ENCODE measurements around the gene ZNF670. TPM values are rescaled to one million over a fixed set of nuclear protein-coding genes. Genes with fewer than 3 reads are reported as not detected.

Gene ZNF670
- total and polyA plus RNA-seq, 7 donors: 0.63 to 1.6 (median 0.88) TPM

DNA sequence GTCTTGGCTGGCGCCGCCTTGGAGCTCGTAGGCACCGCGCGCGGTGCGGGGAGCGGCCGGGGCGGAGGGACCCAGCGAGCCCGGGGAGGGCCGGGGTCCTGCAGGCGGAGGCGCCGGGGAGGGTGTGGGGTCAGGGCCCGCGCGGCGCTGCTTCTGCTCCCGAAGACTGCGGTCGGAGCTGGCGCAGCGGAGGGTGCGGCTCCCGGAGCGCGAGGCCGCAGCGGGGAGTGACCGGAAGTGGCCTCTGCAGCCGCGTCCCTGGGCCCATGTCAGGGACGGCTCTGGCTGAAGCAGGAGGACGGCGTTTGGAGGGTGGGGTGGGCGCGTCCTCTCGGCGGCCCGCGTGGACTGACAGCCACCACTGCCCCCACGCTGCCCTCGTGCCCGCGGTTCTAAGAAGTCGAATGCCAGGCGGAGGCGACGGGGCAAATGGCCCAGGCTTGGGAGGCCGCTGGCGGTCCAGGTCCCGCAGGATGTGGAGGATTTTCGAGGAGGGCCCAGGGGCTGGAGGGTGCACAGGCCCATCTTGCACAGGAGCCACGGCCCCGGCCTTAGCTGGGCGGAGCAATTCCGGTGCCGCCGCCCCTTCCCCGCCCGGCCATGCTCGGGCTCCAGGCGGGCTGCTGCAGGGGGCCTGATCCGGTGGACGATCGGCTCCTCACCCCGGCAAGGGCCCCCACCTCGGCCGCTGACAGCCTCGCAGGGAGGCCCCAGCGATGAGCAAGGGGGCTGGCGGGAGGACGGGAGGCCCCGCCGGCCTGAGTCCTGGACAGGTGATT, 33.3 kb upstream of the ZNF670 start:
- 1 to 5% (median 2%) methylated on average over 56 to 78 of the region's 78 CpGs for WGBS, 3 donors
- H3K4me3 ChIP-seq: peak overlapping the region; percentile 89
- H3K27ac ChIP-seq: peak overlapping the region; percentile 90
- no peaks in the 10 kb centered on the region for H3K36me3 ChIP-seq (ENCODE audit: insufficient read depth in 1 of 2, low read depth in 1 of 2)
- DNase-seq: peak; percentile 79 to 87
- peak; percentile 90 to 98 (median 94) for ATAC-seq
- H3K9me3 ChIP-seq: no peaks in the 10 kb centered on the region
- no peaks in the 10 kb centered on the region for H3K27me3 ChIP-seq (ENCODE audit: insufficient read depth in 3 of 3, low read length in 2 of 3)
- TF ChIP-seq, protein P1, sequence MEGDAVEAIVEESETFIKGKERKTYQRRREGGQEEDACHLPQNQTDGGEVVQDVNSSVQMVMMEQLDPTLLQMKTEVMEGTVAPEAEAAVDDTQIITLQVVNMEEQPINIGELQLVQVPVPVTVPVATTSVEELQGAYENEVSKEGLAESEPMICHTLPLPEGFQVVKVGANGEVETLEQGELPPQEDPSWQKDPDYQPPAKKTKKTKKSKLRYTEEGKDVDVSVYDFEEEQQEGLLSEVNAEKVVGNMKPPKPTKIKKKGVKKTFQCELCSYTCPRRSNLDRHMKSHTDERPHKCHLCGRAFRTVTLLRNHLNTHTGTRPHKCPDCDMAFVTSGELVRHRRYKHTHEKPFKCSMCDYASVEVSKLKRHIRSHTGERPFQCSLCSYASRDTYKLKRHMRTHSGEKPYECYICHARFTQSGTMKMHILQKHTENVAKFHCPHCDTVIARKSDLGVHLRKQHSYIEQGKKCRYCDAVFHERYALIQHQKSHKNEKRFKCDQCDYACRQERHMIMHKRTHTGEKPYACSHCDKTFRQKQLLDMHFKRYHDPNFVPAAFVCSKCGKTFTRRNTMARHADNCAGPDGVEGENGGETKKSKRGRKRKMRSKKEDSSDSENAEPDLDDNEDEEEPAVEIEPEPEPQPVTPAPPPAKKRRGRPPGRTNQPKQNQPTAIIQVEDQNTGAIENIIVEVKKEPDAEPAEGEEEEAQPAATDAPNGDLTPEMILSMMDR (IDR thresholded peaks at IDR 0.05): no peak
- no peaks in the 10 kb centered on the region for H3K4me1 ChIP-seq
- intact Hi-C loops (cut with DNase I): loop anchor here in 1 of 2 donors (10.0 kb wide), 1 partner anchor 223 kb away; the partner anchor contains the start of gene ZNF496

DNA sequence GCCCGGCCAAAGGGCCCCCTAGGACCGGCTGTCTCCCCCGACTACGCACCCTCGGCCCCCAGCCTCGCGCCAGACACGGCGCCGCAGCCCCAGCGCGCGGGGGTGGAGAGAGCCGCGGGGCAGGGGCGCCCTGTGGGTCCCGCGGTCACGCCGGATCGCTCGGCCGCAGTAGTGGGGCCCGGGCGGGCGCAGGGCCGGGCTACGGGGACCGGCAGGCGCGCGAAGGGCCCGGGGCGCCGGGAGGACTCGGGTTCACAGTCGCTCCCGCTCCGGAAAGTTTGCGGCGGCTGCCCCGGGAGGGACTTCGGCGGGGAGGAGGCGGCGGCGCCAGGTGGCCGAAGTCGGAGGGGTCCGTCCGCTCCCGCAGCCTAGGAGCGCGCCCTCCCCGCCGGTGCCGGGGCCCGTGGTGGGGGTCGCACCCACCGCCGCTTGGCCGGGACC, 32.7 kb upstream of the ZNF670 start:
- H3K4me3 ChIP-seq: peak overlapping the region; percentile 89
- WGBS, 3 donors: 0 to 1% (median 0%) methylated on average over 25 to 62 of the region's 62 CpGs
- intact Hi-C loops (cut with DNase I): loop anchor here in 1 of 2 donors (10.0 kb wide), 1 partner anchor 224 kb away; the partner anchor contains the start of gene ZNF496
- peak overlapping the region; percentile 90 for H3K27ac ChIP-seq
- ATAC-seq: peak; percentile 32 to 55 (median 52)
- no peaks in the 10 kb centered on the region for H3K27me3 ChIP-seq (ENCODE audit: insufficient read depth in 3 of 3, low read length in 2 of 3)
- TF ChIP-seq, protein P1 (IDR thresholded peaks at IDR 0.05): no peak
- H3K36me3 ChIP-seq (ENCODE audit: insufficient read depth in 1 of 2, low read depth in 1 of 2): no peaks in the 10 kb centered on the region
- H3K4me1 ChIP-seq: no peaks in the 10 kb centered on the region
- no peaks in the 10 kb centered on the region for H3K9me3 ChIP-seq
- DNase-seq: peak in 1 of 2 donors; percentile 25

DNA sequence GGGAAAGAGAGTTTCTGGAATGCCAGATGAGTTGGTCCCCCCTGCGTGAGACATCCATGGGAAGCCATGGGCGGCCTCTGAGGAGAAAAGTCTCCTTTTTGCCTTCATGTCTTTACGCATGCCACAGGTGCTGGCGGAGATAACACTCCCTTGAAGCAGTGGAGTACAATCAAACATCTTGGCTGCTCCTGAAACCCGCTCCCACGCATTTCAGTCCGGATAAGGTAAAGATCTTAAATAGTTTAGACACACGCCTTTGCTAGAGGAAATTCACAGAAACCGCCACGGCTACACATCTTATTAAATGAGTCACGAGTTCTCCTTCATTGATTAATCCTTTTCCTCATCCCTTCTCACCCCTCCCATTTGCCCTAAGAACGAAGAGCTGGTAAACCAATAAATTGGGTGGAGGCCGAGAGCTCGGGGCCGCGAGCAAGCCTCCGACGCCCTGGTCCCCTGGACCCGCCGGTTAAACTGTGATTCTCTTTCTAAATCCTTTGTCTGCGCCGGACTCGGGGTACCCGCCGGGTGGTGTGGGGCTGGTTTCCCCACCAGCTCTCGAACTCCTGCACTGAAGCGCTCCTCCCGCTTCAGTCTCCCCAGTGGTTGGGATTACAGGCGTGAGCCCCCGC, 32.1 kb upstream of the ZNF670 start:
- Histone ChIP-seq H3K4me1 (no peaks in the 10 kb centered on the region), H3K4me3 (peak overlapping the region; percentile 89), H3K27me3 (ENCODE audit: insufficient read depth in 3 of 3, low read length in 2 of 3) (no peaks in the 10 kb centered on the region), H3K9me3 (no peaks in the 10 kb centered on the region), H3K36me3 (ENCODE audit: insufficient read depth in 1 of 2, low read depth in 1 of 2) (no peaks in the 10 kb centered on the region), H3K27ac (peak overlapping the region; percentile 90)
- ATAC-seq (no peak), DNase-seq (no peak)
- intact Hi-C loops (cut with DNase I): loop anchor here in 1 of 2 donors (10.0 kb wide), 1 partner anchor 224 kb away; the partner anchor contains the start of gene ZNF496
- TF ChIP-seq, protein P1 (IDR thresholded peaks at IDR 0.05): no peak
- 23 to 26% (median 24%) methylated on average over 28 to 30 of the region's 30 CpGs for WGBS, 3 donors

DNA sequence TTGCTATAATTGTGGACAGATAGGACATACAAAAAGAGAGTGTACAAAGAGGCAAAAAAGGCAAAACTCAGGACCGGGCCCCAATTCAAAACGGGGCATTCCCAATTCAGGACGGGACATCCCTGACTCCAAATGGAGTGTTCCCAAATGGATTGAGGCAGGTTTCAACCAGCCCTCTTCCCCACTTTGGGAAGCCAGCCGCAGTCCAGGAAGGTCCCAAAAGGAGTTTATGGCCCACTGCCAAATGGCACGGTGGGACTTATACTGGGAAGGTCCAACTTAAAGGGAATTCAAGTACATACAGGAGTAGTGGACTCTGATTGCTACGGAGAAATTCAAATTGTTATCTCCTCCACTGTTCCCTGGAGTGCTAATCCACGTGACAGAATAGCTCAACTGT, 29.1 kb upstream of the ZNF670 start:
- Histone ChIP-seq H3K27ac (no peak overlapping the region), H3K4me3 (no peak overlapping the region), H3K36me3 (ENCODE audit: insufficient read depth in 1 of 2, low read depth in 1 of 2) (no peaks in the 10 kb centered on the region), H3K4me1 (peaks cover 5% of the 10 kb centered on the region), H3K27me3 (ENCODE audit: insufficient read depth in 3 of 3, low read length in 2 of 3) (no peaks in the 10 kb centered on the region), H3K9me3 (no peaks in the 10 kb centered on the region)
- ATAC-seq (no peak), DNase-seq (no peak)
- TF ChIP-seq, protein P1 (IDR thresholded peaks at IDR 0.05): no peak
- intact Hi-C loops (cut with DNase I): loop anchor here (5.0 to 10.0 kb wide), 4 partner anchors 57 to 227 kb away; partner anchors contain the start of genes AHCTF1 (in 1 of the 2) and ZNF496 (in 1 of the 2)
- WGBS, 3 donors: 72 to 80% (median 78%) methylated on average over 7 of the region's 7 CpGs
